T-helper 1 cell treated with Interleukin-12 subunit alpha and Interleukin-12 subunit beta and Interleukin-4 antibody, amounts not matched to agents 30 ng/mL and 1 ng/mL, for 36 hours (primary cell): ENCODE measurements around the gene GRM7. TPM values are rescaled to one million over a fixed set of nuclear protein-coding genes. Genes with fewer than 3 reads are reported as not detected.

Experiments
- intact Hi-C: fragments of 100-400 bp; cut with micrococcal nuclease; formaldehyde crosslinking; loops from one replicate; pipeline ENCODE4 v1.15.1; 2024
- total RNA-seq: library from RNA; stranded (reverse); gene quantifications from 2 replicates; pipeline ENCODE4 v1.2.3, GENCODE V29; 2022

The GRM7 gene
- total RNA-seq, 1 donor from 2014 or later: not detected

DNA sequence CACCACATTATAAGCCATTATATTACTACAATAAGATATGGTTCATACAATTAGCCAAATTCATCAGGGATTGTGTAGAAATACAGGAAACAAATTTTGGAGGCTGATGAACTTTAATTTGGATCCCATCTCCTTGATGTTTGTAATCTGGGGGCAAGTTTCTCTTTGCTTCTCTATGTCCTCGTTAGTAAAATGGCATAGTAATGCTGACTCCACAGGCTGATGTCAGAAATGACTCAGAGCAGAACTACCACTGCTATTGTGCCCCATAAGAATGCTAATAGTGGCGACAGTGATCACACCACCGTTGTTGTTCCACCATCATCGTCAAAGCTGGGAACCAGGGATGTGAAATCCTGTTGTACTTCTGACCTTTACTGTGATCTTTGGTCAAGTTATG is 918.4 kb downstream of the GRM7 start:
- intact Hi-C loops: no loop called here

DNA sequence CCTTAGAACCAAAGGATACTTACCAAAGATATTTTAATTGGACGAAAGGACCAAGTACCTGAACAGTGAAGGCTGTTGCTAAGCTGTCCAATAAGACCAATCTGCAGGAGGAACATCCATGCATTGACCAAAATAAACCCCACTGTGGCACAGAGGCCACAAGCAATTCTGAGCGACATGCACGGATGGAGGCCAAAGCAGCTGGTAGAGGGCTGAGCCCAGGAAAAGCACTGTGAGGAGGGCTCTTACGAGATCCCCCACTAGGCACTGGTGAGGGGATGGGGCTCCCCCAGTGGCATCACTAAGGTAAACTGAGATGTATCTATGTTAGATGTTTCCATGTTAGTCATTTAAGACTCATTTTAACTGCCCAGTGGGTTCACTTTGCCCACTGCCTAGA is 920.5 kb downstream of the GRM7 start:
- intact Hi-C loops: no loop called here

DNA sequence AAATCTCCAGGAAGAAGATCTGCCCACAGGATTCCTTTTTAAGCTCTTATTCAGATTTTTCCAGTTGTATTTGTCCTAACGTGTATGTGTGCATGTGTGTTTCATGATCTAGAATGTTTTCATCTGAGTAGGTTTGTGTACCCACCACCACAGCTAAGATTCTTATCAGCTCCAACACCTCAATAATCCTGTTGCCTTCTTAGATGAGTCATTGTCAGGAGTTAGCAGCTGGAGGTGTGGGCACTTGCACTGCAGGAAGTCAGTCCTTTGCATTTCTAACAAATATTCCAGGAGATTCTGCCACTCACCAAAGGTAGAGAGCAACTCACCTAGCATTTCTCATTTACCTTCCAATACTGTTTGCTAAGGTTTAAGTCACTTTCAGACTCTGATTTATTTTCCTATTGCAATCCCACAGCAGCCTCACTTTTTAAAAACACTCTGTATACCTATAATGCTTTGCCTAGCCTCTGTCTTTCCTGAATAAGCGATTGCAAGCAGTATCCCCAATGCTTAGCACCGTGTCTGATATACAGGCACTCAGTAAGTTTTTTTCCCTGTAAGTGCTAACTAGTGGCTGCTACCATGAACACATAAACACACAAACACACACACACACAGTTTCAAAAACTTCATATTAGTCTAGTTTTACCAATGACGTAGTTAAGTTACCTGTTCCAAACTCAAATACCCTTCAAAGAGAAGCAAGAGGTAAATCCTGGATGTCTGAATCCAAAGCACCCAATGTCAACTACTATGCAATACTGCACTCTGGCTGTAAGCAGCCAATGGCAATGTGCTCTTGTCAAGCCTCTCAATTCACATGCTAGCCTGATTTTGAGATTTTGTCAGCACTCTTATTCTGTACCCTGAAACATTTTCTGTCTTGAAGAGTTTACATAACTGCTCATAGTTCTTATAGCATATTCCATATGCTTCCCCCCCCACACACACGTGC is 927.2 kb downstream of the GRM7 start:
- intact Hi-C loops: no loop called here

DNA sequence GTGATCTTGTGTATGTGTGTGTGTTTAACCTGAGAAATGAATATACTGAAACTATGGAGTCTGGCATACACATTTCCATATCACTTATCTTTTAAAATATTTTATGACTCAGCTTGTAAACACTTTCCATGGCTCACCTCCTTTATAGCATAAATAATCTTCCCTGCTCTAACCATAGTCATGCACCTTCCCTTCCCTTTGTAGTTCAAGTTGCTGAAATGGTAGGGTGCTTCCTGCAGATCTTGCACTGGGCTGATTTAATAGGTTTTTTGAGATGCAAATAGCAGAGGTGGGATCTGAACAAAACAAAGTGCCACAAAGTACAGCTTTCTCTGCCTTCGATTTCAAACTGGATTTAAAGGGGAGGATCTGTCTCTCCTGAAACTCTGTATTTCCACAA is 928.0 kb downstream of the GRM7 start:
- intact Hi-C loops: no loop called here

DNA sequence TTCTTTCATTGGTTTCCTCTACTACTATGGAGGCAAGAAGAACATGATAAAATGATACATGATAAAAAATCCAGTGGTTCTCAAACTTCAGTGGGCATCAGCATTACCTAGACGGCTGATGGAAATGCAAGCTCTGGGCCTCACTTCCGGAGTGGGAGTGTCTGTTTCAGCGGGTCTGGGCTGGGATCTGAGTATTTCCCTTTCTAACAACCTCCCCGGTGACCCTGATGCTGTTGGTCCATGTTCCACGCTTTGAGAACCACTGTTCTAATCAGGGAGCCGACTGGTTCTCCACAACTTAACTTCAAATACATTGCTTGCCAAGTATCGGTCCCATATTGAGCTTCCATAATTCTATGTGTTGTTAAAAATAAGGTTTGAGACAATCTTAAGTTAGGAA is 928.4 kb downstream of the GRM7 start:
- intact Hi-C loops: no loop called here

DNA sequence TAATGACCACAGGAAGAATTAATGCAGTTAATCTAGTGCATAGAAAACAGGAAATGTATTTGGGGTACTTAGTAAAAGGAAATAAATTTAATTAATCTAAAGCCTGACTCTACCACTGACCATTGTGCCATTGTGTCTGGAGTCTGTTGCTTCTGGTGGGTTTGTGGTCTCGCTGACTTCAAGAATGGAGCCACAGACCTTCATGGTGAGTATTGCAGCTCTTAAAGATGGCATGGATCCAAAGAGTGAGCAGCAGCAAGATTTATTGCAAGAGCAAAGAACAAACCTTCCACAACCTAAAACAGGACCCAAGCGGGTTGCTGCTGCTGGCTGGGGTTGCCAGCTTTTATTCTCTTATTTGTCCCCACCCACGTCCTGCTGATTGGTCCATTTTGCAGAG is 929.2 kb downstream of the GRM7 start:
- intact Hi-C loops: no loop called here
